IPS-NIHi7 (cell line): Measurements from ENCODE around the gene RPL32.
"Not testable (repeated sequence)": the region's sequence is repeated elsewhere in the genome, so short reads cannot be mapped to it uniquely, and the experiment has no call there.

Source experiments
- DNase-seq: peaks from one replicate; pipeline ENCODE4 v3.0.0; 2012; ENCODE audit warnings: mixed read lengths; ENCODE audit errors: extremely low spot score

RPL32 gene

DNA sequence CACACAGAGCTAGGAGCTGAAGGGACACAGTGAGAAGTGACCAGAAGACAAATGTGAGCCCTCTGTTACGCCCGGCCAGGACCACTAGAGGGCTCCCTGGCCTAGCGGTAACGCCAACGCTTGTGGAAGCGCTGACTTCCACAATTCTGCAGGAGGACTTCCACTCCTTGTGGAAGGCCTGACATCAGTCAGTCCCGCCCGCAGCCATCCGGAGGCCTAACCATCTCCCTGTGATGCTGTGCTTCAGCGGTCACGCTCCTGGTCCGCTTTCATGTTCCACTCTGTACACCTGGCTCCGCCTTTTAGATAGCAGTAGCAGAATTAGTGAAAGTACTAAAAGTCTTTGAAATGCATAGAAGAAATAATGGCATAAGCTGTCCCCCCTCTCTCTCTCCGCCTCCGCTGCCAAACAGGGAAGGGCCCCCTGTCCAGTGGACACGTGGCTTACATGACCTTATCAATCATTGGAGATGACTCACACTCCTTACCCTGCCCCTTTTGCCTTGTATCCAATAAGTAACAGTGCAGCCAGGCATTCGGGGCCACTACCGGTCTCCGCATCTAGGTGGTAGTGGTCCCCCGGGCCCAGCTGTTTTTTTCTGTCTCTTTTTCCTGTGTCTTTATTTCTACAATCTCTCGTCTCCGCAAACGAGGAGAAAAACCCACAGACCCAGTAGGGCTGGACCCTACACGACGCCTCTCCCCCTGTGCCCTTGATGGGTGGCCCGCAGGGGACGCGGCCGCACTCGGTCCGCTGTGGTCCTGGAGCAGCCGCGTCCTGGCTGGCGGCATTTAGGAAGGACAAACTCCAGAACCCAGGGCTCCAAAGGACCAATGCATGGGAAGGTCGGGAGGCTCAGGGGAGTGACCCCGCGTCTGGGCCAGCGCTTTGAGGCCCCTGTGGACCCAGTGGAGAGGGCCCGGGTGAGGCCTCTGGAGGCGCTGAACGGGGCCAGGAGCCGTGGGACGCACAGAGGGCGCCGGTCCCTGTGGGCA is 27.0 kb upstream of the RPL32 start:
- peak; percentile 83 for DNase-seq

DNA sequence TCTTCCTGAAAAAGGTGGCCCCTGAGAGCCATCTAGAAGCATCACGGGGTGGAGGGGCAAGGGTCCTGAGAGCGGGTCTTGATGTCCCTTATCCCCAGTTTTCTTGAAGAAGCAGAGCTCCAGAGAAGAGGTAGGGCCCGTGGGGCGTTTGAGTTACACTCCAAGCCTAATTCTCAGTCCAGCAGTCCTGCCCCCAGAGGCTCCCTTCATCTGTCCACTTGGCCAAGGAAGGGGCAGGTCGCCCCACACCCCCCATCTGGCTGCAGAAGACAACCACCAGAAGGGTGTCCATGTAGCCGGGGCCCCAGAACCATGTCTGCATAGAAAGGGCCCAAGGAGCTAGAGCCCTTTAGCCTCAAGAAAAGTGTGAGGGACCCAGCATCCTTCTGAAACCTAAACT is 25.5 kb upstream of the RPL32 start:
- DNase-seq: no peak

DNA sequence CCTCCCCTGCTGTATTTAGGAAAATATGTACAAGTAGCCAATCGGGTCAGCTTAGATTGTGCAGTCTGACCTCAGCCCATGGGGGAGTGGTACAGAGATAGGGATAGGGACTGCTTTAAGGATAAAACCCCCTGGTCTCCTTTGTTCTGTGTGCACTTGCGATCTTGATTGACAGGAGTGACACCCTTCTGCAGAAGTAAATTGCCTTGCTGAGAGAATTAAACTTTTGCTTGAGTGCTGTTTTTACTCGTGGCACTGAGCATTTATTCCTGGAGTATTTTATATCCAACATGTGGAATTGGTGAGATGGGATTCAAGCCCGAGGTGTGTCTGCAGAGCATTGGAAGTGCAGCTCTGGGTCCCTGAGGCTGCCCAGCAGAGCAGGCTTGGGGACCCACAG is 23.9 kb upstream of the RPL32 start:
- no peak for DNase-seq

DNA sequence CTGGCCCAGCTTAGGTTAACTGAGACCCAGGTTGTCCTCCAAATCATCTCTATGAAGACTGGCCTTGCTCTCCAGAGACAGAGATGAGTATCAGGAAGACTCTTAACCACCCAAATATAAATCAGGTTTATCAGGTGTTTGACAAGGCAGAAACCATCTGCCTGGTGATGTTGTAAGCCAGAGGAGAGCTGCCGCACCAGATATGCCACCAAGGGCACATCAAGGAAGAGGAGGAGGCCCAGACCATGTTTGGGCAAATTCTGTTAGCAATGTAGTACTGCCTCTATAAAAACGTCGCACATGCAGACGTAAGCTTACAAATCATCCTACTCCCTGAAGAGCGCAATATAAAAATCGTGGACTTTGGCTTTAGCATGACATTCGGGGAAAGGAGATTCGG is 21.0 kb upstream of the RPL32 start:
- DNase-seq: no peak

DNA sequence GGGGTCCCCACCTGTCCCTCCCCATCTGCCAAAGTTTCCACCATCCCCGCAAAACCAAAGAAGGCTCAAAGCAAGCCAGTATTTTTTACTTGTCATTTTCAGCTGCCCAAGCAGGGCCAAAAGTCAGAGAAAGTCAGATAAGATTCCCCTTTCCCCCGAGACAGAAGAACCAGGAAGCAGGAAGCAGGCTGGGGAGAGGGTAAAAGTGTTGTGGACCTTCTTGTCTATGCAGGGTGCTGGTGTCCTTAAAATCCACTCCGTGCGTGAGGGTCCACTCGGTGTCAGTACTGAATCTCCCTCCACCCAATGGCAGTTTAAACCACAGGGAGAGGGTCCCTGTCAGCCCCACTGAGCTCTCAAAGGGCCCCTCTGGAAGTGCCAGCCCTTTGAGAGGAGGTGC is 20.2 kb upstream of the RPL32 start:
- no peak for DNase-seq

DNA sequence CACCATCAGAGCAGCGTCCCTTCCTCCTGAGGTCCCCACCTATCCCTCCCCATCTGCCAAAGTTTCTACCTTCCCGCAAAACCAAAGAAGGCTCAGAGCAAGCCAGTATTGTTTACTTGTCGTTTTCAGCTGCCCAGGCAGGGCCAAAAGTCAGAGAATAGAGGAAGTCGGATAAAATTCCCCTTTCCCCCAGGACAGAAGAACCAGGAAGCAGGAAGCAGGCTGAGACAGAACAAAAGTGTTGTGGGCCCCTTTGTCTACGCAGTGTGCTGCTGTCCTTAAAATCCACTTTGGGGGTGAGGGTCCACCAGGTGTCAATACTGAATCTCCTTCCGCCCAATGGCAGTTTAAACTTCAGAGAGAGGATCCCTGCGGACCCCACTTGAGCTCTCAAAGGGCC is 18.5 kb upstream of the RPL32 start:
- DNase-seq: no peak

DNA sequence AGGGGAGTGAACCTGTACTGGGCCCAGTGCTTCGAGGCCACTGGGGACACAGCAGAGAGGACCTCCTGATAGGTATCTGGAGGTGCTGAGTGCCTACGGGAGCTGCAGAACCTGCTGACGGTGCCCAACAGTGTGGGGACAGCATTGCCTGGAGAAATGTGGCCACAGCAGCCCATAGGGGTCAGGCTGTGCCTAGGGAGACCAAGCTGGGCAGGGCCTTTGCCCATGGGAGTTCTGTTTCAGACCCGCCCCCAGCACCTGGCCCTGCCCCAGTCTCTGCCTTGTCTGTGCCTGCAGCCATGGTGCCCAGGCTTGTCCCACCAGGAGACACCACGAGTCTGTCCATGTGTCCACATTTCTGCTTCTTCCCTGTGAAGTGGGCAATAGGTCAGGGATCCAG is 15.3 kb upstream of the RPL32 start:
- peak; percentile 33 for DNase-seq

DNA sequence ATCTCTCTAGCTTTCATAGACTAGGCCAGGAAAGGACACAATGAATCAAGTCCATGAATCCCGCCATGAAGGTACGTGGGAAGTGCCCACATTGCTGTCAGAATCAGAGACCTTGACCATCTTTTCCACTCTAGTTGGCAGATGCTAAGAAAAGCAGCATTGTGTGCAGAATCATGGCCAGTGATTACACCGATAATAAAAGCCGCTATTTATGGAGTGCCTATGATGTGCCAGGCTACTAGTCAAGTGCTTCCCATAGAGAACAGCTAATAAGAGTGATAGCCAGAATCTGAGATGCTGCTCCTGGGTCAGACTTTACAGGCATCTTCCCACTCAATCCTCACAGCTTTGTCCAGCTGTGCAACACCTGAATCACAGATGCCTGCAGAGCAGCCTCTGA is 13.2 kb upstream of the RPL32 start:
- no peak for DNase-seq

DNA sequence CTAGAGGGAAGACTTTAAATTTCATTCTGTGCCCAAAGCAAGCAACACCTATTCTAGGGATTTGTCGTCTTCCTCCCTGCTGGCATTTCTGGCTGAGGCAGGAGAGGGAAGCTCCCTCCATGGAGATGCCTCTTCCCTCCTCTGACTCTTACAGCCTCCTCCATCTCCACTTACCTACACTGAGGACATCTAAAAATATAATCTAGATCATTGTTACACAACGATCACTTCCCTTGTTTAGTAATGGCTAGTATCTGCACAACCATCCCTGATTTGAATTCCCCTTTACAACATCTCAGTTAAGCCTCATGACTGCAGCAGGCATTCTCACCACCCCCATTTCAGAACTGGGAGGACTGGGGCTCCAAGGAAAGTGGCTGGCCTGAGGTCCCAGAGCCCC is 12.5 kb upstream of the RPL32 start:
- DNase-seq: not testable (repeated sequence)

DNA sequence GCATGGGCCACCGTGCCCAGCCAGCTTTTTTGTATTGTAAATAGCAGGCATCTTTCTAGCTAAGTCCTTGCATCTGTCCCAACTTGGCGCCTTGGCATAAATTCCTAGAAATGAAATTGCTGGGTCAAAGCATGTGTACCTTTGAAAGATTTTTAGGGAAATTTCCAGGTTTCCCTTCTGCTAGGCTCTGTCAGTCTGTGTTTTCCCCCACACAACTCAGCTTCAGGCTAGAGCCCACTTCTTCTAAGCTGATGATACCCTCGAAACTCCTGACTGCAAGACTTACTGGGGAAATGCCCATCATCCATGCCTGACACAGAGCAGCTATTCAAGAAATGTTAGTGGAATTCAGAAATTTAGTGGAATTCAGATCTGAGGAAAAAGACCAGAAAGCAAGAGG is 10.8 kb upstream of the RPL32 start:
- DNase-seq: no peak

DNA sequence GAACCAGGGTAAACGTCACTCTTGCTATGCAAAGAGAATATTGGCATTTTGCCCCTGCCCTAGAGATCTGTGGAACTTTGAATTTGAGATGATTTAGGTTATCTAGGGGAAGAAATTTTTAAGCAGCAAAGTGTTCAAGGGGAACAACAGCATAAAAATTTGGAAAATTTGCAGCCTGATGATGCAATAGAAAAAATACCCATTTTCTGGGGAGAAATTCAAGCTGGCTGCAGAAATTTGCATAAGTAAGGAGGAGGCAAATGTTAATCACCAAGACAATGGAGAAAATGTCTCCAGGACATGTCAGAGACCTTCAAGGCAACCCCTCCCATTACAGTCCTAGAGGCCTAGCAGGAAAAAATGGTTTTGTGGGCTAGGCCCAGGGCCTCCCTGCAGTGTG is 4.4 kb upstream of the RPL32 start:
- no peak for DNase-seq

DNA sequence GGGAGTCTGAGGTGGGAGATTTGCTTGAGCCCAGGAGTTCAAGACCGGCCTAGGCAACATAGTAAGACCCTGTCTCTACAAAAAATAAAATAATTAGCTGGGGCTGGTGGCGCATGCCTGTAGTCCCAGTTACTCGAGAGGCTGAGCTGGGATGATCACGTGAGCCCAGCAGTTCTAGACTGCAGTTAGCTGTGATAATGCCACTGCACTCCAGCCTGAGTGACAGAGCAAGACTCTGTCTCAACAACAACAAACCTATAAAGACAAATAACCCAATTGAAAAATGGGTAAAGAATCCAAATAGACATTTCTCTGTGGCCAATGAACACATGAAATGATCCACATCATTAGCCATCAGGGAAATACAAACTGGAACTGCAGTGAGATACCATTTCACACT is 1.1 kb upstream of the RPL32 start:
- DNase-seq: no peak

DNA sequence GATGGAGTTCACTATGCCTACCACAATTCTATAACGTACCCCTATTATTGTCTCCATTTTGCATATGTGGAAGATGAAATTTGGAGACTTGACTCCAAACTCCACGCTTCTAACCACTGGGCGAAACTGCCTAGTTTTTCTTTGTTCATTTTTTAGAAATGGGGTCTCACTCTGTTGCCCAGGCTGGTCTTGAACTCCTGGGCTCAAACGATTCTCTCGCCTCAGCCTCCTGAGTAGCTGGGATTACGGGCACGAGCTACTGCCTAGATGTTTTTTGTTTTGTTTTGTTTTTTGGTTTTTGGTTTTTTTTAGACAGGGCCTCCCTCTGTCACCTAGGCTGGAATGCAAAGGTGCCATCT is 584 bp upstream of the RPL32 start:
- no peak for DNase-seq

DNA sequence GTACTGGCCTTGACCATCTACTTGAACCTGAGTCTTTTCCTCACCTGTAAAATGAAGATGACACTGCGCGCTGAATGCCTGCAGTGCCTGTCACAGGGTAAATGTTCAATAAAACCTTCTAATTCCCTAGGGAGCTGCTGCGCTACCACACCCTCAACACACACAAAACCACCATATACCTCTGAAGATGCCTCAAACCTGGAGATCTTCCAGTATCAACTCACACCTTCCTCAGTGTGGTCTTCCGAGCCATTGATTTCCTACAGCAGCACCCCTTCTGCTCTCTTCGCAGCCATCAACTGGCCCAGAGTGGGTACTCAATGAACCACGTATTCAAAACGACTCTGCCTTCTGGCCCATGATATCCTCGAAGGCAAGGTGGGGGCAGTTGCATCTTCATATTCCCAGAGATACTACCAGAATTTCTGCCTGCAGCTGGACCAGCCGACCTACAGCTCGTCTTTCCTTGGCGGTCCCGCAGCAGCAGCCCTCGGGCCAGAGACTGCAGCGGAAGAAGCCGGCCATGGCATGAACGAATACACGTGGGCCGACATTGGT is 695 bp downstream of the RPL32 start:
- no peak for DNase-seq

DNA sequence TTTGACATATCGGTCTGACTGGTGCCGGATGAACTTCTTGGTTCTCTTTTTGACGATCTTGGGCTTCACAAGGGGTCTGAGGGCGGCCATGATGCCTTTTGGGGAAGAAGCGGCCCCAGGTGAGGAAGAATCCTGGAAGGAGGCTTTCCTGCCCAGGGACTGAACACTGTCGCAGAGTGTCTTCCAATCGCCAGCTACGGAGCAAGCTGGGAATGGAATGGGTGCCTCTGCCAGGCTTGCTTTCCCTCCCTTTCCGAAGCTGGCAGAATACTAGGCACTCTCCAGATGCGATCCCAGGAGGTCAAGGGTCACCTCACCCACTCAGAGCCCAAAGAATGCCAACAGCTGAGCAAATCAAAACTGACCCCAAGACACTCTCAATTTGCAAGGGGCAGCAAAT is 1.2 kb downstream of the RPL32 start:
- not testable (repeated sequence) for DNase-seq

DNA sequence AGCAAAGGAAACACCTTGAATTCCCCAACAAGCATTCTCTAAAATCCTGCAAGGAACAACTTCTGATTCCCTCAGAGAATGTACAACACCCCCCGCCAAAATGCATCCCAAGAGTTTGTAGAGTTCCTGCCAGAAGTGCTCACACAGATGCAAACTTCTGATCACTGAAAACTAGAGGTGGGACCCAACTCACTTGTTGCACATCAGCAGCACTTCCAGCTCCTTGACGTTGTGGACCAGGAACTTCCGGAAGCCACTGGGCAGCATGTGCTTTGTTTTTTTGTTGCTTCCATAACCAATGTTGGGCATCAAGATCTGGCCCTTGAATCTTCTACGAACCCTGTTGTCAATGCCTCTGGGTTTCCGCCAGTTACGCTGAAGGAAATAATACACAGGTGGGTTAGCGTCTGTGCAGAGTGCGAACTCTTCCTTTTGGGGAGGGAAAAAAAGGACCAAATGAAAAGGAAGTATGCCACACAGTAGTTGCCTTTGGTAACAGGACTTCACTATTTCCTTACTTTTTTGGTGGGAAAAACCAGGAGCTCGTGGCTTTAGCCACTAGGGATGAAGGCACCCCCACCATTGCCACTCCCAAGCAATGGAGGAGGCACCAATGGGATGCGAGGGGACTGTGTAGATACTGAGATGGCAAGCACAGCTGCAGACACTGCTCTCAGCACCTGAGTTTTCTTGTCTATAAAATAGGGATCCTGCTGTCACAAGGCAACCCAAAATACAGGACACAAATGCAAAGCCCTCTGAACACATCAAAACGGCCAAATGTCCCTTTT is 2.0 kb downstream of the RPL32 start:
- DNase-seq: no peak

DNA sequence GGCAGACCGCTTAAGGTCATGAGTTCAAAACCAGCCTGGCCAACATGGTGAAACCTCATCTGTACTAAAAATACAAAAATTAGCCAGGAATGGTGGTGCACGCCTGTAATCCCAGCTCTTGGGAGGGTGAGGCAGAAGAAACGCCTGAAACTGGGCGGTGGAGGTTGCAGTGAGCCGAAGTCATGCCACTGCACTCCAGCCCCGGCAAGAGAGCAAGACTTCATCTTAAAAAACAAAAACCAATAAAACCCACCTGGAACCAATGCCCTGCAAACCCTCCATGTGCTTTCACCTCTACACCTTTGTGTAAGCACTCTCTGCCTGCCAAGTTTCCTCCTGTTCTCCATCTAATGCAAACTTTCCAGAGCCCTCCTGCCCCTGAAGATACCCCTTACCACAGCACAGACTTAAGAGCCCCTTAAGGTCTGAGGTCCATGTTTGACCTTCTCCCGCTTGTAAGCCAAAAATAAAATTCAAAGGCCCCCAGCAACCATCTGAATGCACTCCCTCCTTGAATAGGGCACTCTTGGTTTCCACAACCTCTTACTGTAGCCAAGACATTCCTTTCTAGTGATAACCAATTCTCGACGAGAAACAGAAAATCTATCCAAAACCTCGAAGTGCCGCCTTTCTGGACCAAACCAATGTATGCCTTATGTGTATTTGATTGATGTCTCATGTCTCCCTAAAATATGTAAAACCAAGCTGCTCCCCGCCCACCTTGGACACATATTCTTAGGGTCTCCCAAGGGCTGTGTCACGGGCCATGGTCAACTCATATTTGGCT is 3.0 kb downstream of the RPL32 start:
- no peak for DNase-seq

DNA sequence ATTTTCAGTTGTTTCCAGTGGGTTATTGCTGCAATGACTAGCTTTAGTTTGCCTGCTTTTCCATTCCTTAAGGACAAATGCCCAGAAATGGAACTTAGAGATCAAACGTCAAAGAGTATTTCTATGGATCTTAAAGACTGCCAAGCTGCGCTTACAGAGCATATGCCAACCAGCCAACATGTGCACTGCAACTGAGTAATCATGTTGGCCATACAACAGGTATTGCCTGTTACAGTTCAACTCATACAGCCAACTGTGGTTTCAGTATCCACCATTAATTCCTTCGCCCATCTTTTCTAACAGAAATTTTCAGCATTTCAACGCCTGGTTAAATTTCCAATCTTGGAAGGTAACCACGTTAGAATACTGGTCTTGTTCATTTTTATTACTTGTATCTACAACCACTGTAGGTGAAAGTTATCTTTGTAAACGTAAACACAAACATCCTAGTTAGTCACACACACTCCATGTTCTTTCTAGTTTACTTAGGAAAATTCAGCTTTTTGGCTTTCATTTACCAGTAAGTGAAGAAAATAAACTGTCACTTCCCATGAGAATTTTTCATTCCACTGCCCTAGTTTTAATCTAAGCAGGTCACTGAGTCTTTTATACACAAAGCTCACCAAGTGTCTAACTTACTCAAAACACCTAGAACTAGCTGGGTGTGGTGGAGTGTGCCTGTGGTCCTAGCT is 3.9 kb downstream of the RPL32 start:
- no peak for DNase-seq

DNA sequence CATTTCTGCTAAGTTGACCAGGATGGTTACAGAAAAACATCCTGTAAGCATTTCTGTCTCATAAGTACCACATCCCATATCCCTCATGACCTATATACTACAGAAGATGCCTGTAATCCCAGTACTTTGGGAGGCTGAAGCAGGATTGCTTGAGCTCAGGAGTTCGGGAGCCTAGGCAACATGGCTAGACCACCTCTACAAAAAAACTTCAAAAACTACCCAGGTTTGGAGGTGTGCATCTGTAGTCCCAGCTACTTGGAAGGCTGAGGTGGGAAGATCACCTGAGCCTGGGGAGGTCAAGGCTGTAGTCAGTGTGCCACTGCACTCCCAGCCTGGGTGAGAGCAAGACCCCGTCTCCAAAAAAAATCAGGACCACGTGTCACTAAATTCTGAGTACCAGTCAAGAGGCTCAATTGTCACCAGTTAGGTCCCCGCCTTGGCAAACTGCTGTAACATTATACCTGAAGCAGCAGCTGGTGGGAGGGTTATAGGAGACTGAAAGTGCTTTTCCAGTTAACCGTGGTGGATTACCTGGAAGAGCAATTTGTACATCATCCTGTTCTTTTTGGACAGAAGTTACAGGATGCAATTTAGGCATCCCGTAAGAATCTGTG is 6.2 kb downstream of the RPL32 start:
- DNase-seq: no peak

DNA sequence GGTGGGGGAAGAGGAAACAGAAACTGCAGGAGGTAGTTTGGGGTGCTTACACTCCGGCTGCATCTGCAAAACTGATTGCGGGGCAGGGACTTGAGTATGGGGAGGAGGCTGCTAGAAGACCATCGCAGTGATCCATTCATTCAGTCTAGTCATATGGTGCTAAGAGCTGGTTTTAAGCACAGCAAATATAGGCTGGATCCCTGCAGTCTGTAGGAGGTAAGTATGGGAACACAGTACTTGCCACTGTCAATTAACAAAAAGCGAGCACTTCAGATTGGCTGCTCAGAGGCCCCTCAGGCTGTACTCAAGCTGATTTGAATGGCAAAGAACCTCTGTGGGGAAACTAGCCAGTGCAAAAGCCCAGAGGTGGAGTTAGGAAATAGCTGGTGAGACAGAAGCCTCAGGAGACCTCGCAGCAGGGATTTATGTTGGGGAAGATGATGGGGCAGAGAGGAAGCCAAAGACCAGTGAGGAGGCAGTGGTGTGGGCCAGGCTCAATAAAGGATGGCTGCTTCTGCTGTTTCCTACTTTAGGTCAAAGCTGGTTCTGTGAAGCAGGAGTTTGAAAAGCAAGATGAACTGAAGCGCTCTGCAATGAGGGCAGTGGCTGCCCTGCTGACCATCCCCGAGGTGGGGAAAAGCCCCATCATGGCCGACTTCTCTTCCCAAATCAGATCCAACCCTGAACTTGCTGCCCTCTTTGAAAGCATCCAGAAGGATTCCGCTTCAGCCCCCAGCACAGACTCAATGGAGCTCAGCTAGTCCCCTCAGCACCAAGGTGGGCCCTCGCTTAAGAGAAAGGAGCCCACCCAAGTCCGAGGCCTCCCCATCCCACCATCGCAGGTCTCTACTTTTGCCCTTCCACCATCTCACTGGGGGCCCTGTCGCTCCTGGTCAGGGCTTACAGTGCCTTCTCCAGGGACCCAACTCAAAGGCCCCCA is 7.9 kb downstream of the RPL32 start:
- peak; percentile 45 for DNase-seq
